ENCODE results near the gene MANSC1. TPM values are rescaled to one million over a fixed set of nuclear protein-coding genes. Genes with fewer than 3 reads are reported as not detected.
A peak's percentile ranks its signal among the peaks of the same experiment; 100 is the strongest.

MANSC1 gene
- total and polyA plus RNA-seq, 2 of the 13 experiments (the other 11 are each of a cell fraction or from before 2014, with no cell fraction given), result 1.9 to 4.2 TPM

- TF ChIP-seq ARID3A (IDR thresholded peaks at IDR 0.05; ENCODE audit: low read depth, low read length) (no peak; the same call in 1 of the 2 replicates), ATF3 (CRISPR knock-in tag; IDR thresholded peaks at IDR 0.05) (no peak), KDM3A (CRISPR knock-in tag; IDR thresholded peaks at IDR 0.05; ENCODE audit: low read depth) (no peak), HOXA3 (CRISPR knock-in tag; IDR thresholded peaks at IDR 0.05) (peak; percentile 23; the same call in 1 of the 2 replicates), ZFX (CRISPR knock-in tag; IDR thresholded peaks at IDR 0.05; ENCODE audit: low read depth) (no peak), RAD21 (CRISPR knock-in tag; IDR thresholded peaks at IDR 0.05) (peak; percentile 62; the same call in 1 of the 2 replicates), ZFP1 (CRISPR knock-in tag; IDR thresholded peaks at IDR 0.05) (no peak), TFDP1 (CRISPR knock-in tag; IDR thresholded peaks at IDR 0.05; ENCODE audit: borderline replicate concordance) (no peak), ZNF563 (CRISPR knock-in tag; IDR thresholded peaks at IDR 0.05) (no peak), ZBTB49 (CRISPR knock-in tag; IDR thresholded peaks at IDR 0.05; ENCODE audit: borderline replicate concordance) (no peak), MAX (IDR thresholded peaks at IDR 0.05) (peak; percentile 43; the same call in 1 of the 2 replicates), ZBTB44 (CRISPR knock-in tag; IDR thresholded peaks at IDR 0.05) (no peak), MYC (CRISPR knock-in tag; IDR thresholded peaks at IDR 0.05; ENCODE audit: borderline replicate concordance) (peak; percentile 37; the same call in 1 of the 2 replicates), SALL1 (CRISPR knock-in tag; IDR thresholded peaks at IDR 0.05) (peak; percentile 25; the same call in 1 of the 2 replicates), STAG1 (CRISPR knock-in tag; IDR thresholded peaks at IDR 0.05) (peak; percentile 83), THAP7 (CRISPR knock-in tag; IDR thresholded peaks at IDR 0.05) (no peak), CENPBD1 (CRISPR knock-in tag; IDR thresholded peaks at IDR 0.05; ENCODE audit: borderline replicate concordance, low read depth) (no peak)
These were observed 15.5 kb downstream of the MANSC1 start (continued) for GRCh38 chr12:12334367-12335040.

All from HepG2 (cell line).